Left ventricle myocardium superior (tissue), 1 donor: ENCODE data around the gene CRTAP. TPM values are rescaled to one million over a fixed set of nuclear protein-coding genes. Genes with fewer than 3 reads are reported as not detected.
"Not testable (repeated sequence)": the region's sequence is repeated elsewhere in the genome, so short reads cannot be mapped to it uniquely, and the experiment has no call there.

Experiments
- ATAC-seq: fragments of 200-7000 bp; cut with Tn5 transposase; one replicate; pipeline ENCODE4 v1.9.1; 2020; ENCODE audit warnings: mild to moderate bottlenecking, moderate library complexity
- DNase-seq: peaks from one replicate; pipeline ENCODE4 v3.0.0-alpha.2; 2020
- intact Hi-C: fragments of 100-400 bp; cut with micrococcal nuclease; formaldehyde crosslinking; loops from one replicate; pipeline ENCODE4 v1.11.0; 2022
- total RNA-seq: library from RNA; stranded (reverse); fragmentation: NEBNext Ultra II Directional; extraction: Animal tissue kit (Norgen Biotek cat#: 25700); gene quantifications from one replicate; pipeline ENCODE4 v1.2.1, GENCODE V29; 2021
- donor health status: DM: no; HTN: yes; CAD: no; lungs with severe emphysema.

CRTAP gene
- total RNA-seq, 1 donor from 2014 or later = 94.6 TPM

- ATAC-seq = no peak
- intact Hi-C loops = no loop called here
- no peak for DNase-seq
Measured at GRCh38 chr3:33165372-33165771, 51.6 kb downstream of the CRTAP start.

- intact Hi-C loops = no loop called here
- DNase-seq (no peak), ATAC-seq (no peak)
Measured at GRCh38 chr3:33166095-33166494, 52.3 kb downstream of the CRTAP start.

GRCh38 chr3:33167284-33167683 is 53.5 kb downstream of the CRTAP start:
- no peak for ATAC-seq
- no peak for DNase-seq
- intact Hi-C loops = no loop called here

- no peak for ATAC-seq
- DNase-seq = no peak
- intact Hi-C loops = no loop called here
Measured at GRCh38 chr3:33167716-33168336, 54.0 kb downstream of the CRTAP start.

GRCh38 chr3:33170531-33170930 is 56.7 kb downstream of the CRTAP start:
- no peak for ATAC-seq
- DNase-seq = no peak
- intact Hi-C loops = no loop called here

GRCh38 chr3:33171580-33171979 is 57.8 kb downstream of the CRTAP start:
- DNase-seq (no peak), ATAC-seq (no peak)
- intact Hi-C loops = no loop called here

GRCh38 chr3:33173103-33173502 is 59.3 kb downstream of the CRTAP start:
- peak; percentile 98 for ATAC-seq
- no peak for DNase-seq
- intact Hi-C loops = no loop called here

GRCh38 chr3:33173672-33174071 is 59.9 kb downstream of the CRTAP start:
- intact Hi-C loops = no loop called here
- DNase-seq = no peak
- peak; percentile 10 for ATAC-seq

- peak; percentile 11 for ATAC-seq
- DNase-seq = no peak
- intact Hi-C loops = no loop called here
Measured at GRCh38 chr3:33174095-33174494, 60.3 kb downstream of the CRTAP start.

- ATAC-seq (no peak), DNase-seq (no peak)
- intact Hi-C loops = no loop called here
Measured at GRCh38 chr3:33174711-33175414, 61.0 kb downstream of the CRTAP start.

- no peak for DNase-seq
- intact Hi-C loops = no loop called here
- ATAC-seq = no peak
Measured at GRCh38 chr3:33179132-33179531, 65.3 kb downstream of the CRTAP start.

GRCh38 chr3:33181229-33181628 is 67.4 kb downstream of the CRTAP start:
- ATAC-seq = no peak
- intact Hi-C loops = no loop called here

GRCh38 chr3:33181641-33182040 is 67.8 kb downstream of the CRTAP start:
- ATAC-seq, DNase-seq, intact Hi-C loops: not testable (repeated sequence)

More at GRCh38 chr3:33181229-33181628, 67.4 kb downstream of the CRTAP start:
- no peak for DNase-seq

- intact Hi-C loops = no loop called here
- DNase-seq (no peak), ATAC-seq (no peak)
Measured at GRCh38 chr3:33184863-33185262, 71.0 kb downstream of the CRTAP start.

- ATAC-seq (no peak), DNase-seq (no peak)
- intact Hi-C loops = no loop called here
Measured at GRCh38 chr3:33186524-33187367, 72.9 kb downstream of the CRTAP start.

GRCh38 chr3:33187368-33187634 is 73.5 kb downstream of the CRTAP start:
- DNase-seq (no peak), ATAC-seq (no peak)
- intact Hi-C loops = no loop called here

- no peak for DNase-seq
Measured at GRCh38 chr3:33194303-33194702, 80.5 kb downstream of the CRTAP start.

GRCh38 chr3:33196538-33196937 is 82.7 kb downstream of the CRTAP start:
- intact Hi-C loops = no loop called here
- DNase-seq (no peak), ATAC-seq (no peak)

More at GRCh38 chr3:33194303-33194702, 80.5 kb downstream of the CRTAP start:
- ATAC-seq = no peak
- intact Hi-C loops = no loop called here
